Parathyroid adenoma (tissue), 2 donors: ENCODE measurements around the gene LRRC46.

Experiments
- H2AFZ ChIP-seq: fragments of 300-600 bp; sonication (generic); one replicate; pipeline ENCODE4 v1.7.0; 2017; ENCODE audit warnings: antibody characterized with exemption, mild to moderate bottlenecking
- H3K27ac ChIP-seq: fragments of 300-600 bp; sonication (generic); one replicate; pipeline ENCODE4 v1.7.0; 2017
- H3K27me3 ChIP-seq: fragments of 300-600 bp; sonication (generic); one replicate; pipeline ENCODE4 v1.7.0; 2017; ENCODE audit warnings: low read length; ENCODE audit not compliant: control insufficient read depth, insufficient read depth
- H3K36me3 ChIP-seq: fragments of 300-600 bp; sonication (generic); one replicate; pipeline ENCODE4 v1.7.0; 2017; ENCODE audit warnings: low read length; ENCODE audit not compliant: control insufficient read depth, insufficient read depth
- H3K4me1 ChIP-seq: fragments of 300-600 bp; sonication (generic); one replicate; pipeline ENCODE4 v1.7.0; 2017; ENCODE audit warnings: control low read depth
- H3K4me2 ChIP-seq: fragments of 300-600 bp; sonication (generic); one replicate; pipeline ENCODE4 v1.7.0; 2017; ENCODE audit warnings: low read length
- H3K4me3 ChIP-seq: fragments of 300-600 bp; sonication (generic); one replicate; pipeline ENCODE4 v1.7.0; 2017; ENCODE audit warnings: low read depth, low read length
- H3K79me2 ChIP-seq: fragments of 300-600 bp; sonication (generic); one replicate; pipeline ENCODE4 v1.7.0; 2017; ENCODE audit warnings: control low read depth
- H3K9ac ChIP-seq: fragments of 300-600 bp; sonication (generic); one replicate; pipeline ENCODE4 v1.7.0; 2017; ENCODE audit warnings: mild to moderate bottlenecking
- H3K9me3 ChIP-seq: fragments of 300-600 bp; sonication (generic); one replicate; pipeline ENCODE4 v1.7.0; 2017; ENCODE audit warnings: low read length; ENCODE audit not compliant: control insufficient read depth
- TF ChIP-seq, protein P1 (sequence below): fragments of 300-600 bp; sonication (generic); IDR thresholded peaks from one replicate; pipeline ENCODE4 v1.7.0; 2017; ENCODE audit warnings: antibody characterized with exemption, mild to moderate bottlenecking
- donor health status: primary hyperparathyroidism.

The LRRC46 gene

DNA sequence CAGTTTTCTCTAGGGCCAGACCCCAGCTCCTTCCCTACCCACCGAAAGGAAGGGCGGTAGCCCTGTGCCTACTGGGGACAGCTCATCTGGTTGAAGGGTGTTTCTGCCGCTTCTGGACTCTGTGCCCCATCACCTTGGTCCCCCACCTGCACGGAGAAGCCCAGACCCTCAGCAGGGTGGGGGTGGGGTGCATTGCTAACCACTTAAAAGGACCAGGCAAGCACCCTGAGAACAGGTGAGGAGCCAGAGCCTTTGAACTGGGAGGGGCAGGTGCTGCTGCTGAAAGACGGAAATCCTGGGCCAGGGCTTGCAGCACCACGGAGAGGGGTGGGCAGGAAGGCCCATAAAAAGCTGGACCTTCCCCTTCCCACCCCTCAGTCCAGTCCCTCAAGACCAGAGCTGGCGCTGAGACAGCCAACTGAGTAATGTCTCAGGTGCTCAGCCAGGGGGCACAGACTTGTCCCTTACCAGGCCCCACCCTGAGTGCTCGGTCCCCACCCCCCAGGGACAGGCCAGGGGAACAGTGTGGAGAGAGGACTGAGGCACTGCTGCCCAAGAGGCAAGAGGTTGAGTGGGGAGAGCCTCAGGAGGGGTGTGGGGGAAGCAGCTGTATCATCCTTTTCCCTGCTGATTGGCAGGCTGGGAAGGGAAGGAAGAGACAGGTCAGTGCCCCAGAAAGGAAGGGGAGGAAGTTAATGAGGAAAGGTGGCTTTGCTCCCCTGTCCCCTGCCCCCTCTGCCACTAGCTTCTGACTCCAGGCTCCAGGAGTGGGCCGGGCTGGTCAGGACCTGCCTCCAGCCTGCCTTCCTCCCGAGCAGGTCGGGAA is 53.6 kb downstream of the LRRC46 start:
- Histone ChIP-seq H2AFZ (peak overlapping the region; percentile 71), H3K4me1 (peaks cover 32% of the 10 kb centered on the region), H3K79me2 (no peaks in the 10 kb centered on the region), H3K27me3 (no peaks in the 10 kb centered on the region), H3K9me3 (no peaks in the 10 kb centered on the region), H3K4me2 (no peak overlapping the region), H3K9ac (no peak overlapping the region), H3K4me3 (no peak overlapping the region), H3K27ac (peak overlapping the region; percentile 82), H3K36me3 (no peaks in the 10 kb centered on the region)
- TF ChIP-seq, protein P1, sequence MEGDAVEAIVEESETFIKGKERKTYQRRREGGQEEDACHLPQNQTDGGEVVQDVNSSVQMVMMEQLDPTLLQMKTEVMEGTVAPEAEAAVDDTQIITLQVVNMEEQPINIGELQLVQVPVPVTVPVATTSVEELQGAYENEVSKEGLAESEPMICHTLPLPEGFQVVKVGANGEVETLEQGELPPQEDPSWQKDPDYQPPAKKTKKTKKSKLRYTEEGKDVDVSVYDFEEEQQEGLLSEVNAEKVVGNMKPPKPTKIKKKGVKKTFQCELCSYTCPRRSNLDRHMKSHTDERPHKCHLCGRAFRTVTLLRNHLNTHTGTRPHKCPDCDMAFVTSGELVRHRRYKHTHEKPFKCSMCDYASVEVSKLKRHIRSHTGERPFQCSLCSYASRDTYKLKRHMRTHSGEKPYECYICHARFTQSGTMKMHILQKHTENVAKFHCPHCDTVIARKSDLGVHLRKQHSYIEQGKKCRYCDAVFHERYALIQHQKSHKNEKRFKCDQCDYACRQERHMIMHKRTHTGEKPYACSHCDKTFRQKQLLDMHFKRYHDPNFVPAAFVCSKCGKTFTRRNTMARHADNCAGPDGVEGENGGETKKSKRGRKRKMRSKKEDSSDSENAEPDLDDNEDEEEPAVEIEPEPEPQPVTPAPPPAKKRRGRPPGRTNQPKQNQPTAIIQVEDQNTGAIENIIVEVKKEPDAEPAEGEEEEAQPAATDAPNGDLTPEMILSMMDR = no peak
